ENCODE results near the gene GATAD2A. TPM values are rescaled to one million over a fixed set of nuclear protein-coding genes. Genes with fewer than 3 reads are reported as not detected.
A peak's percentile ranks its signal among the peaks of the same experiment; 100 is the strongest.

The GATAD2A gene
- total and polyA plus RNA-seq, 9 of the 15 experiments (the other 6 are each of a cell fraction or from before 2014, with no cell fraction given) = 2.4 to 226 (median 44.2) TPM

GRCh38 chr19:19444681-19445155, 39.2 kb downstream of the GATAD2A start (continued):
- TF ChIP-seq ATF2 (CRISPR knock-in tag; IDR thresholded peaks at IDR 0.05) = no peak
- peak; percentile 84 for TF ChIP-seq JUND (IDR thresholded peaks at IDR 0.05; ENCODE audit: borderline replicate concordance, low read depth, low read length)
- peak; percentile 78; the same call in 1 of the 3 replicates for TF ChIP-seq JUND (tag; IDR thresholded peaks at IDR 0.05; ENCODE audit: borderline replicate concordance, low read depth, low read length)
- TF ChIP-seq SOX6 (IDR thresholded peaks at IDR 0.05) = peak; percentile 65
- no peak for TF ChIP-seq PBX2 (CRISPR knock-in tag; IDR thresholded peaks at IDR 0.05; ENCODE audit: low read depth)
- no peak for TF ChIP-seq PBX2 (tag; conservative IDR thresholded peaks at IDR 0.05; ENCODE audit: low read depth)
- TF ChIP-seq SPI1 (IDR thresholded peaks at IDR 0.05; ENCODE audit: borderline replicate concordance, low read depth, low read length) = peak; percentile 100
- TF ChIP-seq STAT5A (IDR thresholded peaks at IDR 0.05; ENCODE audit: borderline replicate concordance, low read length) = no peak
- TF ChIP-seq POLR2A (conservative IDR thresholded peaks at IDR 0.05) = no peak
- no peak for TF ChIP-seq IRF1 (CRISPR knock-in tag; IDR thresholded peaks at IDR 0.05; ENCODE audit: borderline replicate concordance)
- TF ChIP-seq PCBP1 (IDR thresholded peaks at IDR 0.05; ENCODE audit: low read depth, low read length, poor library complexity, severe bottlenecking) = no peak
- no peak for TF ChIP-seq ZNF717 (CRISPR knock-in tag; IDR thresholded peaks at IDR 0.05)
- TF ChIP-seq SRSF1 (IDR thresholded peaks at IDR 0.05; ENCODE audit: low read depth, low read length) = no peak
- no peak for TF ChIP-seq RNF2 (IDR thresholded peaks at IDR 0.05)
- peak; percentile 45; the same call in 1 of the 2 replicates for TF ChIP-seq LCOR (CRISPR knock-in tag; IDR thresholded peaks at IDR 0.05)
- no peak for TF ChIP-seq CAMTA2 (CRISPR knock-in tag; conservative IDR thresholded peaks at IDR 0.05)
